GM19324 (cell line): ENCODE measurements around the gene RPL15.
"Not testable (repeated sequence)": the region's sequence is repeated elsewhere in the genome, so short reads cannot be mapped to it uniquely, and the experiment has no call there.

ENCODE experiments used
- ATAC-seq: cut with Tn5 transposase; IDR thresholded peaks from one replicate; pipeline ENCODE4 v1.9.1; 2021; ENCODE audit warnings: mild to moderate bottlenecking, moderate library complexity; ENCODE audit not compliant: unreplicated experiment, low FRiP score

RPL15 gene

GRCh38 chr3:23888617-23889228 is 28.2 kb upstream of the RPL15 start:
- ATAC-seq, result no peak

GRCh38 chr3:23889386-23889785 is 27.5 kb upstream of the RPL15 start:
- no peak for ATAC-seq

GRCh38 chr3:23889950-23890349 is 27.0 kb upstream of the RPL15 start:
- no peak for ATAC-seq

- no peak for ATAC-seq
These were observed 22.5 kb upstream of the RPL15 start for GRCh38 chr3:23894254-23895061.

- no peak for ATAC-seq
These were observed 21.8 kb upstream of the RPL15 start for GRCh38 chr3:23895181-23895580.

- ATAC-seq, result no peak
These were observed 16.2 kb upstream of the RPL15 start for GRCh38 chr3:23900744-23901143.

GRCh38 chr3:23904545-23904944 is 12.4 kb upstream of the RPL15 start:
- no peak for ATAC-seq

GRCh38 chr3:23909341-23909740 is 7.6 kb upstream of the RPL15 start:
- ATAC-seq, result no peak

- ATAC-seq, result no peak
These were observed 5.5 kb upstream of the RPL15 start for GRCh38 chr3:23911397-23911796.

GRCh38 chr3:23912335-23912734 is 4.6 kb upstream of the RPL15 start:
- not testable (repeated sequence) for ATAC-seq

GRCh38 chr3:23913182-23913581 is 3.8 kb upstream of the RPL15 start:
- no peak for ATAC-seq

- ATAC-seq, result no peak
These were observed 2.8 kb upstream of the RPL15 start for GRCh38 chr3:23913873-23914743.

- ATAC-seq, result no peak
These were observed 1.3 kb upstream of the RPL15 start for GRCh38 chr3:23915537-23916108.

- peak; percentile 52 for ATAC-seq
These were observed 613 bp upstream of the RPL15 start for GRCh38 chr3:23916152-23916885.

GRCh38 chr3:23917679-23918303 is 859 bp downstream of the RPL15 start:
- ATAC-seq, result not testable (repeated sequence)

- not testable (repeated sequence) for ATAC-seq
These were observed 1.4 kb downstream of the RPL15 start for GRCh38 chr3:23918331-23918730.

- no peak for ATAC-seq
These were observed 2.7 kb downstream of the RPL15 start for GRCh38 chr3:23919628-23920027.

- ATAC-seq, result no peak
These were observed 3.3 kb downstream of the RPL15 start for GRCh38 chr3:23920151-23920655.

GRCh38 chr3:23921052-23921511 is 4.2 kb downstream of the RPL15 start:
- ATAC-seq, result no peak
